ENCODE measurements around the gene LRG1. TPM values are rescaled to one million over a fixed set of nuclear protein-coding genes. Genes with fewer than 3 reads are reported as not detected.

LRG1 gene
- total and polyA plus RNA-seq, 9 of the 15 experiments (the other 6 are each of a cell fraction or from before 2014, with no cell fraction given) = 1.5 to 11.9 (median 8.7) TPM

DNA sequence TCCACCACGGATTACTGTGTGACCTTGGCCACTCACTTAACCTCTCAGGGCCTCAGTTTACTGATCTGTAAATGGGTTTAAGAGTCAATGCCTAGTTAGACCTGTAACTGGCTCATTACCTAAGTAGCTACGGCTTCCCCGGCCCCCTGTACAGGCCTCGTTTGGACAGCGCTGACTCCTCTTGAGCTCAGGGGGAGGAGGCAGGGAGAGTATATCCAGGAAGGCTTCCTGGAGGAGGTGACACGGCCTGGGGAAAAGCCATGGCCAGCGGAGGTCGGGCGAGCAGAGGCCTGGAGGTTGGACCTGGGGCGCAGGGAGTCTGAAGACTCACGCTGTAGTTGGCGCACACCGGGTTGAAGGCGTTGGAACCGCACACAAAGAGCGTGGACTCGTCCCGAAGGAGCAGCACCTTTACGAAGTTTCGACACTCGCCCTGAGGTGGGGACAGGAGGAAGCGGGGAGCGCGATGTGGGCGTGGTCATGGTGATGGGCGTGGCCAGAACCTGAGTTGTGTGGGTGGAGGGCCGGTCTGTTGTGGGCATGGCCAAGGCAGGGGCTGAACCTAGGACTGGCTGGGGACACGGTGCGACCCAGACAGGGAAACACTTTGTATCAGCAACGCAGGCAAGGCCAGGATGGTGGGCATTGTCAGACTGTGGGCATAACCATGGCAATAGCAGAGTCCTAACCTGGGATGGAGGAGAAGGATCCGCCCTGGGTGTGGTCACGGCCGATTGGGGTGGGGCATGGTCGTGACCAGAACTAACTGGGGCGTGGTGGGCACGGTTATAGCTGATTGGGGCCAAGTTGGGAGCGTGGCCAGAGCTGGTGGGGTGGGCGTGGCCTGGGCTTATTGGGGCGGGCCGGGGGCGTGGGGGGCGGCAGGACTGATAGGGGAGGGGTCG lies 16.1 kb upstream of the LRG1 start (continued):
- TF ChIP-seq, protein P1, sequence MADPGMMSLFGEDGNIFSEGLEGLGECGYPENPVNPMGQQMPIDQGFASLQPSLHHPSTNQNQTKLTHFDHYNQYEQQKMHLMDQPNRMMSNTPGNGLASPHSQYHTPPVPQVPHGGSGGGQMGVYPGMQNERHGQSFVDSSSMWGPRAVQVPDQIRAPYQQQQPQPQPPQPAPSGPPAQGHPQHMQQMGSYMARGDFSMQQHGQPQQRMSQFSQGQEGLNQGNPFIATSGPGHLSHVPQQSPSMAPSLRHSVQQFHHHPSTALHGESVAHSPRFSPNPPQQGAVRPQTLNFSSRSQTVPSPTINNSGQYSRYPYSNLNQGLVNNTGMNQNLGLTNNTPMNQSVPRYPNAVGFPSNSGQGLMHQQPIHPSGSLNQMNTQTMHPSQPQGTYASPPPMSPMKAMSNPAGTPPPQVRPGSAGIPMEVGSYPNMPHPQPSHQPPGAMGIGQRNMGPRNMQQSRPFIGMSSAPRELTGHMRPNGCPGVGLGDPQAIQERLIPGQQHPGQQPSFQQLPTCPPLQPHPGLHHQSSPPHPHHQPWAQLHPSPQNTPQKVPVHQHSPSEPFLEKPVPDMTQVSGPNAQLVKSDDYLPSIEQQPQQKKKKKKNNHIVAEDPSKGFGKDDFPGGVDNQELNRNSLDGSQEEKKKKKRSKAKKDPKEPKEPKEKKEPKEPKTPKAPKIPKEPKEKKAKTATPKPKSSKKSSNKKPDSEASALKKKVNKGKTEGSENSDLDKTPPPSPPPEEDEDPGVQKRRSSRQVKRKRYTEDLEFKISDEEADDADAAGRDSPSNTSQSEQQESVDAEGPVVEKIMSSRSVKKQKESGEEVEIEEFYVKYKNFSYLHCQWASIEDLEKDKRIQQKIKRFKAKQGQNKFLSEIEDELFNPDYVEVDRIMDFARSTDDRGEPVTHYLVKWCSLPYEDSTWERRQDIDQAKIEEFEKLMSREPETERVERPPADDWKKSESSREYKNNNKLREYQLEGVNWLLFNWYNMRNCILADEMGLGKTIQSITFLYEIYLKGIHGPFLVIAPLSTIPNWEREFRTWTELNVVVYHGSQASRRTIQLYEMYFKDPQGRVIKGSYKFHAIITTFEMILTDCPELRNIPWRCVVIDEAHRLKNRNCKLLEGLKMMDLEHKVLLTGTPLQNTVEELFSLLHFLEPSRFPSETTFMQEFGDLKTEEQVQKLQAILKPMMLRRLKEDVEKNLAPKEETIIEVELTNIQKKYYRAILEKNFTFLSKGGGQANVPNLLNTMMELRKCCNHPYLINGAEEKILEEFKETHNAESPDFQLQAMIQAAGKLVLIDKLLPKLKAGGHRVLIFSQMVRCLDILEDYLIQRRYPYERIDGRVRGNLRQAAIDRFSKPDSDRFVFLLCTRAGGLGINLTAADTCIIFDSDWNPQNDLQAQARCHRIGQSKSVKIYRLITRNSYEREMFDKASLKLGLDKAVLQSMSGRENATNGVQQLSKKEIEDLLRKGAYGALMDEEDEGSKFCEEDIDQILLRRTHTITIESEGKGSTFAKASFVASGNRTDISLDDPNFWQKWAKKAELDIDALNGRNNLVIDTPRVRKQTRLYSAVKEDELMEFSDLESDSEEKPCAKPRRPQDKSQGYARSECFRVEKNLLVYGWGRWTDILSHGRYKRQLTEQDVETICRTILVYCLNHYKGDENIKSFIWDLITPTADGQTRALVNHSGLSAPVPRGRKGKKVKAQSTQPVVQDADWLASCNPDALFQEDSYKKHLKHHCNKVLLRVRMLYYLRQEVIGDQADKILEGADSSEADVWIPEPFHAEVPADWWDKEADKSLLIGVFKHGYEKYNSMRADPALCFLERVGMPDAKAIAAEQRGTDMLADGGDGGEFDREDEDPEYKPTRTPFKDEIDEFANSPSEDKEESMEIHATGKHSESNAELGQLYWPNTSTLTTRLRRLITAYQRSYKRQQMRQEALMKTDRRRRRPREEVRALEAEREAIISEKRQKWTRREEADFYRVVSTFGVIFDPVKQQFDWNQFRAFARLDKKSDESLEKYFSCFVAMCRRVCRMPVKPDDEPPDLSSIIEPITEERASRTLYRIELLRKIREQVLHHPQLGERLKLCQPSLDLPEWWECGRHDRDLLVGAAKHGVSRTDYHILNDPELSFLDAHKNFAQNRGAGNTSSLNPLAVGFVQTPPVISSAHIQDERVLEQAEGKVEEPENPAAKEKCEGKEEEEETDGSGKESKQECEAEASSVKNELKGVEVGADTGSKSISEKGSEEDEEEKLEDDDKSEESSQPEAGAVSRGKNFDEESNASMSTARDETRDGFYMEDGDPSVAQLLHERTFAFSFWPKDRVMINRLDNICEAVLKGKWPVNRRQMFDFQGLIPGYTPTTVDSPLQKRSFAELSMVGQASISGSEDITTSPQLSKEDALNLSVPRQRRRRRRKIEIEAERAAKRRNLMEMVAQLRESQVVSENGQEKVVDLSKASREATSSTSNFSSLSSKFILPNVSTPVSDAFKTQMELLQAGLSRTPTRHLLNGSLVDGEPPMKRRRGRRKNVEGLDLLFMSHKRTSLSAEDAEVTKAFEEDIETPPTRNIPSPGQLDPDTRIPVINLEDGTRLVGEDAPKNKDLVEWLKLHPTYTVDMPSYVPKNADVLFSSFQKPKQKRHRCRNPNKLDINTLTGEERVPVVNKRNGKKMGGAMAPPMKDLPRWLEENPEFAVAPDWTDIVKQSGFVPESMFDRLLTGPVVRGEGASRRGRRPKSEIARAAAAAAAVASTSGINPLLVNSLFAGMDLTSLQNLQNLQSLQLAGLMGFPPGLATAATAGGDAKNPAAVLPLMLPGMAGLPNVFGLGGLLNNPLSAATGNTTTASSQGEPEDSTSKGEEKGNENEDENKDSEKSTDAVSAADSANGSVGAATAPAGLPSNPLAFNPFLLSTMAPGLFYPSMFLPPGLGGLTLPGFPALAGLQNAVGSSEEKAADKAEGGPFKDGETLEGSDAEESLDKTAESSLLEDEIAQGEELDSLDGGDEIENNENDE (IDR thresholded peaks at IDR 0.05; ENCODE audit: low read depth, low read length) = no peak
- TF ChIP-seq, protein P2, sequence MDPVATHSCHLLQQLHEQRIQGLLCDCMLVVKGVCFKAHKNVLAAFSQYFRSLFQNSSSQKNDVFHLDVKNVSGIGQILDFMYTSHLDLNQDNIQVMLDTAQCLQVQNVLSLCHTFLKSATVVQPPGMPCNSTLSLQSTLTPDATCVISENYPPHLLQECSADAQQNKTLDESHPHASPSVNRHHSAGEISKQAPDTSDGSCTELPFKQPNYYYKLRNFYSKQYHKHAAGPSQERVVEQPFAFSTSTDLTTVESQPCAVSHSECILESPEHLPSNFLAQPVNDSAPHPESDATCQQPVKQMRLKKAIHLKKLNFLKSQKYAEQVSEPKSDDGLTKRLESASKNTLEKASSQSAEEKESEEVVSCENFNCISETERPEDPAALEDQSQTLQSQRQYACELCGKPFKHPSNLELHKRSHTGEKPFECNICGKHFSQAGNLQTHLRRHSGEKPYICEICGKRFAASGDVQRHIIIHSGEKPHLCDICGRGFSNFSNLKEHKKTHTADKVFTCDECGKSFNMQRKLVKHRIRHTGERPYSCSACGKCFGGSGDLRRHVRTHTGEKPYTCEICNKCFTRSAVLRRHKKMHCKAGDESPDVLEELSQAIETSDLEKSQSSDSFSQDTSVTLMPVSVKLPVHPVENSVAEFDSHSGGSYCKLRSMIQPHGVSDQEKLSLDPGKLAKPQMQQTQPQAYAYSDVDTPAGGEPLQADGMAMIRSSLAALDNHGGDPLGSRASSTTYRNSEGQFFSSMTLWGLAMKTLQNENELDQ (CRISPR knock-in tag; IDR thresholded peaks at IDR 0.05; ENCODE audit: borderline replicate concordance) = no peak
- TF ChIP-seq HNRNPL (IDR thresholded peaks at IDR 0.05; ENCODE audit: low read depth, low read length) (no peak), ETV6 (IDR thresholded peaks at IDR 0.05; ENCODE audit: borderline replicate concordance in 1 of 2, low read depth in 2 of 2, low read length in 1 of 2) (no peak), ETV6 (CRISPR knock-in tag; IDR thresholded peaks at IDR 0.05; ENCODE audit: borderline replicate concordance) (no peak), BRD9 (IDR thresholded peaks at IDR 0.05; ENCODE audit: low read depth, partially characterized antibody) (no peak), HMBOX1 (IDR thresholded peaks at IDR 0.05) (peak; percentile 52; the same call in 1 of the 2 replicates), MCM5 (IDR thresholded peaks at IDR 0.05; ENCODE audit: low read depth) (no peak), CHCHD3 (CRISPR knock-in tag; IDR thresholded peaks at IDR 0.05) (no peak), CBFB (CRISPR knock-in tag; IDR thresholded peaks at IDR 0.05) (peak; percentile 81; the same call in 1 of the 2 replicates), NFIC (IDR thresholded peaks at IDR 0.05) (peak; percentile 26), RBM17 (IDR thresholded peaks at IDR 0.05; ENCODE audit: borderline replicate concordance, low read depth, low read length) (no peak)
